Measurements from ENCODE around the gene THOC5. TPM values are rescaled to one million over a fixed set of nuclear protein-coding genes. Genes with fewer than 3 reads are reported as not detected.
A peak's percentile ranks its signal among the peaks of the same experiment; 100 is the strongest.
"Not testable (repeated sequence)": the region's sequence is repeated elsewhere in the genome, so short reads cannot be mapped to it uniquely, and the experiment has no call there.

The THOC5 gene
- 34.4 TPM for total RNA-seq
- long read RNA-seq, full-length matches to known transcripts = 38 of 52 reads
- long read RNA-seq, partial matches to known transcripts = 5 of 52 reads
- long read RNA-seq, other reads (novel, unspliced or antisense) = 9 of 52 reads

DNA sequence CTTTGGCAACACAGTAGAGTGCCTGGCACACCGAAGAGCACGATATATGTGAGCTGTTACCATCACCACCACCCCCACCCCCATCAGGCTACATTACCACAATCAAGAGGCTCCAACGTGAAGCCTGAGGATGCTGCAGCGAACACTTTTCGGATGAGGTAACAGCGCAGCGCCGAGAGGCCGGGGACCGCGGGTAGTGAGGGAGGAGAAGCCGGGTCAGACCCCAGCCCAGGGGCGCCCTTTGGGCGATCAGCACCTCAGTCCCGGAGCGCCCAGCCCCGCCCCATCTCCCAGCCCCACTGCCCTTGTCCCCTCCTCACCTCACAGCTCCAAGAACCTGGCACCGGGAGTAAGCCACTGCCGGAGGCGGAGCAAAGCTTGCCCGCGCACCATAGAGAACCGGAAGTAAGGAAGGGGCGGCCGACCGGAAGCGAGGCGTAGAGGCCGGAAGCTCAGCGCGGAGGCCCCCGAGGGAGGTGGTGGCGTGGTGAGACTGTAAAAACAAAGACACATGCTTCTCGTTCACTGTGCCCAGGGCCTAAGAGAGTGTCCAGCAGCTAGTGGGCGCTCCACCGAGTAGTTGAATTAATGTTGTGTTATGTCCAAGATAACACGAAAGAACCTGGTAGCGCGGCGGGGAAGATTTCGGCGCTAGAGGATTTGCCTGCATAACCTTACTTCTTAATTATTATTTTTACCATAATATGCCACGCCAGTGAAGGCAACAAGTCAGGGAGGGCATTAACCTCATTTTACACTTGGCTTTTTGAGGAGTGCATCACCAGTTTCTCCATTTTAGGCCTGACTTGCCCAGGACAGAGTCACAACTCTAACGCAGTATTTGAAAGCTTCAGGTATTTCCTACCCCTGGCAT is at the start of gene THOC5:
THOC5 (minus strand) TSS at position 407 of the 874 bp plus-strand sequence. CDS start 4,610 bp downstream, outside the sequence.
- peak; percentile 98 to 100 for ATAC-seq
- peaks cover 9% of the 10 kb centered on the region for H3K4me1 ChIP-seq

DNA sequence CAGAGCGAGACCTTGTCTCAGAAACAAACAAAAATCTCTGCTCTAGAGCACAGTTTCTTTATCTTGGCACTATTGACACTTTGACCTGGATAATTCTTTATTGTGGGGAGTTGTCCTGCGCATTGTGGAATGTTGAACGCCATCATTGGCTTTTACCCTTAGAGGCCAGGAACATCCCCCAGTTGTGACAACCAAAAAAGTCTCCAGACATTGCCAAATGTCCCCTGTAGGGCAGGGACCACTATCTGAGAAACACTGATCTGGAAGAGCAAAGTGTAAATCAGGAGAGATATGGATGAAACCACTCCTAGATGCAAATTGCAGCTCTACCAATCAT is 45.1 kb upstream of the THOC5 start:
- TF ChIP-seq, protein P1, sequence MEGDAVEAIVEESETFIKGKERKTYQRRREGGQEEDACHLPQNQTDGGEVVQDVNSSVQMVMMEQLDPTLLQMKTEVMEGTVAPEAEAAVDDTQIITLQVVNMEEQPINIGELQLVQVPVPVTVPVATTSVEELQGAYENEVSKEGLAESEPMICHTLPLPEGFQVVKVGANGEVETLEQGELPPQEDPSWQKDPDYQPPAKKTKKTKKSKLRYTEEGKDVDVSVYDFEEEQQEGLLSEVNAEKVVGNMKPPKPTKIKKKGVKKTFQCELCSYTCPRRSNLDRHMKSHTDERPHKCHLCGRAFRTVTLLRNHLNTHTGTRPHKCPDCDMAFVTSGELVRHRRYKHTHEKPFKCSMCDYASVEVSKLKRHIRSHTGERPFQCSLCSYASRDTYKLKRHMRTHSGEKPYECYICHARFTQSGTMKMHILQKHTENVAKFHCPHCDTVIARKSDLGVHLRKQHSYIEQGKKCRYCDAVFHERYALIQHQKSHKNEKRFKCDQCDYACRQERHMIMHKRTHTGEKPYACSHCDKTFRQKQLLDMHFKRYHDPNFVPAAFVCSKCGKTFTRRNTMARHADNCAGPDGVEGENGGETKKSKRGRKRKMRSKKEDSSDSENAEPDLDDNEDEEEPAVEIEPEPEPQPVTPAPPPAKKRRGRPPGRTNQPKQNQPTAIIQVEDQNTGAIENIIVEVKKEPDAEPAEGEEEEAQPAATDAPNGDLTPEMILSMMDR (IDR thresholded peaks at IDR 0.05) = no peak
- ATAC-seq = no peak
- Histone ChIP-seq H3K27me3 (ENCODE audit: low read depth) (no peaks in the 10 kb centered on the region), H3K4me1 (no peaks in the 10 kb centered on the region), H3K4me3 (no peak overlapping the region), H3K36me3 (no peaks in the 10 kb centered on the region), H3K9me3 (no peaks in the 10 kb centered on the region), H3K27ac (no peak overlapping the region)
- DNase-seq = no peak
- intact Hi-C loops (cut with DNase I) = no loop called here

More for the DNA sequence above, at the start of gene THOC5:
- intact Hi-C loops (cut with DNase I) = no loop called here
- H3K27ac ChIP-seq = peak within 1 kb of the TSS; percentile 83
- TF ChIP-seq, protein P1 (IDR thresholded peaks at IDR 0.05) = peak; percentile 67
- H3K4me3 ChIP-seq = peak within 1 kb of the TSS; percentile 80
- H3K36me3 ChIP-seq = peaks cover 48% of the 10 kb centered on the region
- H3K27me3 ChIP-seq (ENCODE audit: low read depth) = no peaks in the 10 kb centered on the region
- DNase-seq = peak; percentile 94
- no peaks in the 10 kb centered on the region for H3K9me3 ChIP-seq

DNA sequence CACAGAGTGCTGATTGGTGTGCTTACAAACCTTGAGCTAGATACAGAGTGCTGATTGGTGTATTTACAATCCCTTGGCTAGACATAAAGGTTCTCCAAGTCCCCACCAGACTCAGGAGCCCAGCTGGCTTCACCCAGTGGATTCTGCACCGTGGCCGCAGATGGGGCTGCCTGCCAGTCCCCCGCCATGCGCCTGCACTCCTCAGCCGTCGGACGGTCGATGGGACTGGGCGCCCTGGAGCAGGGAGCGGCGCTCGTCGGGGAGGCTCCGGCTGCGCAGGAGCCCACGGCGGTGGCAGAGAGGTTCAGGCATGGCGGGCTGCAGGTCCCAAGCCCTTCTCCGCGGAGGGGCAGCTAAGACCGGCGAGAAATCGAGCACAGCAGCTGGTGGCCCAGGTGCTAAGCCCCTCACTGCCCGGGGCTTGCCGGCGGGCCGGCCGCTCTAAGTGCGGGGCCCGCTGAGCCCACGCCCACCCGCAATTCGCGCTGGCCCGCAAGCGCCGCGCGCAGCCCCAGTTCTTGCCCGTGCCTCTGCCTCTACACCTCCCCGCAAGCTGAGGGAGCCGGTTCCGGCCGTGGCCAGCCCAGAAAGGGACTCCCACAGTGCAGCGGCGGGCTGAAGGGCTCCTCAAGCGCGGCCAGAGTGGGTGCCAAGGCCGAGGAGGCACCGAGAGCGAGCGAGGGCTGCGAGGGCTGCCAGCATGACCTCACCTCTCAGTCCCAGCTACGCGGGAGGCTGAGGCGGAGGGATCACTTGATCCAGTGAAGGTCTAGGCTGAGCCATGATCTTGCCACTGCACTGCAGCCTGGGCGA is 44.5 kb upstream of the THOC5 start:
- H3K27ac ChIP-seq; H3K9me3 ChIP-seq; H3K4me3 ChIP-seq; H3K4me1 ChIP-seq; H3K36me3 ChIP-seq; intact Hi-C loops (cut with DNase I); H3K27me3 ChIP-seq (ENCODE audit: low read depth); DNase-seq; ATAC-seq: not testable (repeated sequence)

DNA sequence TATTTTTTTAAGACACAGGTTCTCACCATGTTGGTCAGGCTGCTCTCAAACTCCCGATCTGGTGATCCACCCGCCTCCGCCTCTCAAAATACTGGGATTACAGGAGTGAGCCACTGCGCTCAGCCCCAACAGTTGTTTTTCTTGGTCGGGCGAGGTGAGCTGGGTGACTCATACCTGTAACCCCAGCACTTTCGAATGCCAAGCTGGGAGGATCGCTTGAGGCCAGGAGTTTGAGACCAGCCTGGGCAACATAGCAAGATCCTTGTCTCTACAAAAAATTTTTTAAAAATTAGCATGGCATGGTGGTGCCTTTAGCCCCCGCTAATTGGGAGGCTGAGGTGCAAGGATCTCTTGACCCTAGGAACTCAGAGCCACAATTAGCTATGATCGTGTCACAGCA is 42.9 kb upstream of the THOC5 start:
- no peak for DNase-seq
- intact Hi-C loops (cut with DNase I) = no loop called here
- no peaks in the 10 kb centered on the region for H3K27me3 ChIP-seq (ENCODE audit: low read depth)
- H3K36me3 ChIP-seq = no peaks in the 10 kb centered on the region
- ATAC-seq = no peak
- no peak overlapping the region for H3K4me3 ChIP-seq
- TF ChIP-seq, protein P1 (IDR thresholded peaks at IDR 0.05) = no peak
- no peak overlapping the region for H3K27ac ChIP-seq
- no peaks in the 10 kb centered on the region for H3K4me1 ChIP-seq
- H3K9me3 ChIP-seq = no peaks in the 10 kb centered on the region

DNA sequence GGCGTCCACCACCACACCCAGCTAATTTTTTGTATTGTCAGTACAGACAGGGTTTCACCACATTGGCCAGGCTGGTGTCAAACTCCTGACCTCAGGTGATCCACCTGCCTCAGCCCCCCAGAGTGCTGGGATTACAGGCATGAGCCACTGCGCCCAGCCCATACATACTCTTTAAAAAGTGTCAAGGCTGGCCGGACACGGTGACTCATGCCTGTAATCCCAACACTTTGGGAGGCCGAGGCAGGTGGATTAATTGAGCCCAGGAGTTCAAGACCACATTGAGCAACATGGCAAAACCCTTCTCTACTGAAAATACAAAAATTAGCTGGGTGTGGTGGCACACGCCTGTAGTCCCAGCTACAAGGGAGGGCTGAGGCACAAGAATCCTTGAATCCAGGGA is 40.9 kb upstream of the THOC5 start:
- intact Hi-C loops (cut with DNase I); H3K36me3 ChIP-seq; H3K27ac ChIP-seq; ATAC-seq; H3K4me3 ChIP-seq; DNase-seq; H3K9me3 ChIP-seq; H3K27me3 ChIP-seq (ENCODE audit: low read depth); H3K4me1 ChIP-seq: not testable (repeated sequence)

DNA sequence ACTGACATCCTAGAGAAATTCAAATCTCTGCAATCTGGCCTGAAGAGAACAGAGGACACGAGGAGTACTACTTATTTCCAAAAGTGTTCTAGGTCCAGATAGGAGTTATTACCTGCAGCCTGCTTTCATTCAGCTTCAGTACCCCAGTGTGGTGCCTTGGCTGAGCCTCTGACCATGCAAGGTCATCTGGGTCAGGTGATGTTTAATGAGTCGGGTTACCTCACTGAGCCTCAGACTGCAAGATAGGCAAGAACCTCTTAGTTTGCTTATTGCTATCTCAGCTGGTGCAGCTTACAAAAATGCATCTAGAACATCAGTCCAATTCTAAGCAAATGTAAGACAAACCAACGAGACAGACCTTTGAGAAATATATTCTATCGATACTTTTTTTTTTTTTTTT is 40.4 kb upstream of the THOC5 start:
- Histone ChIP-seq H3K9me3 (no peaks in the 10 kb centered on the region), H3K27me3 (ENCODE audit: low read depth) (no peaks in the 10 kb centered on the region), H3K27ac (no peak overlapping the region), H3K4me3 (no peak overlapping the region), H3K36me3 (no peaks in the 10 kb centered on the region), H3K4me1 (no peaks in the 10 kb centered on the region)
- intact Hi-C loops (cut with DNase I) = no loop called here
- DNase-seq (no peak), ATAC-seq (no peak)
- TF ChIP-seq, protein P1 (IDR thresholded peaks at IDR 0.05) = no peak
